Suprapubic skin (tissue), 4 donors: Measurements from ENCODE around the gene CATSPERD. TPM values are rescaled to one million over a fixed set of nuclear protein-coding genes. Genes with fewer than 3 reads are reported as not detected.

Experiments used
- DNase-seq, 2 donors: peaks; one replicate each; pipeline ENCODE4 v3.0.0-alpha.2; 2019; ENCODE audit warnings: low spot score in 2 of 2
- H3K27ac ChIP-seq: fragments of 200-600 bp; sonication (generic); one replicate; pipeline ENCODE4 v1.5.1; 2019
- H3K27me3 ChIP-seq: fragments of 200-600 bp; sonication (generic); one replicate; pipeline ENCODE4 v1.5.1; 2019
- H3K36me3 ChIP-seq: fragments of 200-600 bp; sonication (generic); one replicate; pipeline ENCODE4 v1.5.1; 2019
- H3K4me1 ChIP-seq: fragments of 200-600 bp; sonication (generic); one replicate; pipeline ENCODE4 v1.5.1; 2019
- H3K4me3 ChIP-seq: fragments of 200-600 bp; sonication (generic); one replicate; pipeline ENCODE4 v1.5.1; 2019; ENCODE audit warnings: mild to moderate bottlenecking
- H3K9me3 ChIP-seq: fragments of 200-600 bp; sonication (generic); one replicate; pipeline ENCODE4 v1.5.1; 2019
- CTCF ChIP-seq, 2 donors: fragments of 200-600 bp in 1 of 2; fragments of 450-650 bp in 1 of 2; sonication (generic) in 1 of 2; IDR thresholded peaks; one replicate each; pipeline ENCODE4 v1.5.1; 2016 to 2019; ENCODE audit warnings: antibody characterized with exemption in 2 of 2, mild to moderate bottlenecking in 1 of 2, moderate library complexity in 1 of 2
- EP300 ChIP-seq: sonication (generic); formaldehyde crosslinking; IDR thresholded peaks from one replicate; pipeline ENCODE4 v1.6.1; 2017; ENCODE audit warnings: antibody characterized with exemption
- POLR2A ChIP-seq, 2 donors: fragments of 450-650 bp; IDR thresholded peaks; one replicate each; pipeline ENCODE4 v1.6.1; 2017; ENCODE audit warnings: antibody characterized with exemption in 2 of 2, mild to moderate bottlenecking in 2 of 2, moderate library complexity in 2 of 2
- POLR2AphosphoS5 ChIP-seq, 3 donors: sonication (generic); formaldehyde crosslinking; IDR thresholded peaks; one replicate each; pipeline ENCODE4 v1.6.1; 2017; ENCODE audit warnings: antibody characterized with exemption in 3 of 3
- WGBS: methylation state at CpG from one replicate; pipeline ENCODE4 v1.1.5; 2018; 5-methylcytosine and 5-hydroxymethylcytosine counted together
- total RNA-seq, 4 donors: library from RNA; depleted of rRNA; stranded (reverse); fragments of >200 nt; gene quantifications; one replicate each; pipeline ENCODE4 v1.1.0, GENCODE V29; 2016

CATSPERD gene
- total RNA-seq, 4 donors from 2014 or later, result 0.24 TPM; not detected in 3

- H3K36me3 ChIP-seq, result peaks cover 14% of the 10 kb centered on the region
- peaks cover 23% of the 10 kb centered on the region for H3K4me1 ChIP-seq
- H3K27ac ChIP-seq, result no peak overlapping the region
- TF ChIP-seq POLR2AphosphoS5 (IDR thresholded peaks at IDR 0.05), result no peak
- no peak for TF ChIP-seq EP300
- no peak for TF ChIP-seq CTCF (IDR thresholded peaks at IDR 0.05)
- TF ChIP-seq POLR2A (IDR thresholded peaks at IDR 0.05), result no peak
- H3K4me3 ChIP-seq, result no peak overlapping the region
- H3K9me3 ChIP-seq, result no peaks in the 10 kb centered on the region
- no peaks in the 10 kb centered on the region for H3K27me3 ChIP-seq
- no peak for DNase-seq
- 79% methylated on average over 3 of the region's 3 CpGs for WGBS
These were observed 72.8 kb downstream of the CATSPERD start for GRCh38 chr19:5793188-5793587.

- Histone ChIP-seq H3K27me3 (no peaks in the 10 kb centered on the region), H3K36me3 (no peaks in the 10 kb centered on the region), H3K4me3 (no peak overlapping the region), H3K9me3 (no peaks in the 10 kb centered on the region), H3K27ac (no peak overlapping the region), H3K4me1 (peaks cover 10% of the 10 kb centered on the region)
- DNase-seq, result no peak
- 87% methylated on average over 7 of the region's 7 CpGs for WGBS
- no peak for TF ChIP-seq POLR2A (IDR thresholded peaks at IDR 0.05)
- no peak for TF ChIP-seq EP300
- TF ChIP-seq POLR2AphosphoS5 (IDR thresholded peaks at IDR 0.05), result no peak
- no peak for TF ChIP-seq CTCF (IDR thresholded peaks at IDR 0.05)
These were observed 75.0 kb downstream of the CATSPERD start for GRCh38 chr19:5795382-5795919.

GRCh38 chr19:5798244-5798643, 77.8 kb downstream of the CATSPERD start:
- TF ChIP-seq EP300, result no peak
- Histone ChIP-seq H3K36me3 (no peaks in the 10 kb centered on the region), H3K9me3 (no peaks in the 10 kb centered on the region), H3K27ac (no peak overlapping the region), H3K27me3 (peaks cover 7% of the 10 kb centered on the region), H3K4me1 (peaks cover 27% of the 10 kb centered on the region), H3K4me3 (no peak overlapping the region)
- WGBS, result 86% methylated on average over 8 of the region's 8 CpGs
- no peak for DNase-seq

- no peak for DNase-seq
- H3K4me3 ChIP-seq, result no peak overlapping the region
- no peaks in the 10 kb centered on the region for H3K36me3 ChIP-seq
- peaks cover 38% of the 10 kb centered on the region for H3K4me1 ChIP-seq
- H3K9me3 ChIP-seq, result no peaks in the 10 kb centered on the region
- H3K27me3 ChIP-seq, result peaks cover 9% of the 10 kb centered on the region
- no peak overlapping the region for H3K27ac ChIP-seq
- 48% methylated on average over 27 of the region's 37 CpGs for WGBS
- no peak for TF ChIP-seq EP300
- no peak for TF ChIP-seq POLR2A (IDR thresholded peaks at IDR 0.05)
- TF ChIP-seq CTCF (IDR thresholded peaks at IDR 0.05), result no peak
- TF ChIP-seq POLR2AphosphoS5 (IDR thresholded peaks at IDR 0.05), result no peak
These were observed 79.1 kb downstream of the CATSPERD start for GRCh38 chr19:5799247-5800241.

GRCh38 chr19:5800361-5801270, 80.2 kb downstream of the CATSPERD start:
- Histone ChIP-seq H3K27ac (no peak overlapping the region), H3K4me3 (no peak overlapping the region), H3K36me3 (no peaks in the 10 kb centered on the region), H3K9me3 (no peaks in the 10 kb centered on the region), H3K4me1 (peaks cover 40% of the 10 kb centered on the region), H3K27me3 (peaks cover 16% of the 10 kb centered on the region)
- whole genome bisulfite sequencing, result 83% methylated on average over 13 of the region's 17 CpGs
- no peak for DNase-seq
- TF ChIP-seq POLR2A (IDR thresholded peaks at IDR 0.05) (no peak), CTCF (IDR thresholded peaks at IDR 0.05) (no peak), EP300 (no peak), POLR2AphosphoS5 (IDR thresholded peaks at IDR 0.05) (no peak)
